ENCODE data around the gene MYO1D. TPM values are rescaled to one million over a fixed set of nuclear protein-coding genes. Genes with fewer than 3 reads are reported as not detected.

The MYO1D gene
- total RNA-seq, 1 experiment from 2014 or later: 35.7 TPM

DNA sequence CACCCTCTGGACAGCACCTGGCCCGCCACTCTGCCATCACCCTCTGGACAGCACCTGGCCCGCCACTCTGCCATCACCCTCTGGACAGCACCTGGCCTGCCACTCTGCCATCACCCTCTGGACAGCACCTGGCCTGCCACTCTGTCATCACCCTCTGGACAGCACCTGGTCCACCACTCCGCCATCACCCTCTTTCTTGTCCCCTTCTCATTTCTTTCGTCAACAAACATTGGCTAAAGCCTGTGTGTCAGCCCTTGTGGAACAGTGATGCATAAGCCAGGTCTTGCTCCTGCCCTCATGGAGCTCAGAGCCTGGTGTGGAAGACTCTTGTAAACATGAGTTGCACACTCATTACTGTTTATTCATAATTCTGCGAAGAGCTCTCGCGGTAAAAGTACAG is 358.9 kb downstream of the MYO1D start:
- CTCF ChIA-PET: no interaction called here
- RAD21 ChIA-PET (ENCODE audit: low non-redundant PET in 1 of 2, low total read pairs in 2 of 2, uncharacterized antibody in 2 of 2, unreplicated experiment in 2 of 2): no interaction called here
- Histone ChIP-seq H3K36me3 (ENCODE audit: control insufficient read depth in 1 of 2, insufficient read depth in 2 of 2, low read length in 2 of 2) (no peaks in the 10 kb centered on the region), H2AFZ (ENCODE audit: low read depth, low read length, poor library complexity, severe bottlenecking) (no peak overlapping the region), H3K9me3 (ENCODE audit: control insufficient read depth in 1 of 2, insufficient read depth in 1 of 2, low read depth in 1 of 2, low read length in 2 of 2) (no peaks in the 10 kb centered on the region), H3K27me3 (ENCODE audit: insufficient read depth, low read length) (no peaks in the 10 kb centered on the region), H3K9me2 (ENCODE audit: insufficient read depth) (no peaks in the 10 kb centered on the region), H4K20me1 (ENCODE audit: insufficient read depth) (no peaks in the 10 kb centered on the region), H3K27ac (ENCODE audit: low read depth, low read length) (no peak overlapping the region), H3K79me2 (ENCODE audit: insufficient read depth, low read length) (no peaks in the 10 kb centered on the region), H3K9ac (ENCODE audit: low read length) (no peak overlapping the region), H3K4me3 (replicated peaks in 1 of 2; ENCODE audit: low read depth in 1 of 2, low read length in 2 of 2) (no peak overlapping the region), H3K4me2 (ENCODE audit: low read length) (no peak overlapping the region), H3K4me1 (ENCODE audit: control insufficient read depth in 1 of 2, insufficient read depth in 2 of 2, low read length in 2 of 2) (peaks cover 8 to 11% of the 10 kb centered on the region in 2 experiments)
- ATAC-seq (no peak), DNase-seq (ENCODE audit: low read depth, low spot score) (no peak)
- intact Hi-C loops (cut with micrococcal nuclease): loop anchor here (10.0 kb wide), 1 partner anchor 63 kb away; no protein-coding TSS in a partner anchor
- no peak for TF ChIP-seq CEBPB (IDR thresholded peaks at IDR 0.05; ENCODE audit: low read depth)
- TF ChIP-seq ELF1 (IDR thresholded peaks at IDR 0.05; ENCODE audit: borderline replicate concordance, low read depth): no peak
- no peak for TF ChIP-seq EGR1 (IDR thresholded peaks at IDR 0.05; ENCODE audit: low read depth)
- TF ChIP-seq CBX3 (IDR thresholded peaks at IDR 0.05; ENCODE audit: low read depth): no peak
- TF ChIP-seq, protein P1, sequence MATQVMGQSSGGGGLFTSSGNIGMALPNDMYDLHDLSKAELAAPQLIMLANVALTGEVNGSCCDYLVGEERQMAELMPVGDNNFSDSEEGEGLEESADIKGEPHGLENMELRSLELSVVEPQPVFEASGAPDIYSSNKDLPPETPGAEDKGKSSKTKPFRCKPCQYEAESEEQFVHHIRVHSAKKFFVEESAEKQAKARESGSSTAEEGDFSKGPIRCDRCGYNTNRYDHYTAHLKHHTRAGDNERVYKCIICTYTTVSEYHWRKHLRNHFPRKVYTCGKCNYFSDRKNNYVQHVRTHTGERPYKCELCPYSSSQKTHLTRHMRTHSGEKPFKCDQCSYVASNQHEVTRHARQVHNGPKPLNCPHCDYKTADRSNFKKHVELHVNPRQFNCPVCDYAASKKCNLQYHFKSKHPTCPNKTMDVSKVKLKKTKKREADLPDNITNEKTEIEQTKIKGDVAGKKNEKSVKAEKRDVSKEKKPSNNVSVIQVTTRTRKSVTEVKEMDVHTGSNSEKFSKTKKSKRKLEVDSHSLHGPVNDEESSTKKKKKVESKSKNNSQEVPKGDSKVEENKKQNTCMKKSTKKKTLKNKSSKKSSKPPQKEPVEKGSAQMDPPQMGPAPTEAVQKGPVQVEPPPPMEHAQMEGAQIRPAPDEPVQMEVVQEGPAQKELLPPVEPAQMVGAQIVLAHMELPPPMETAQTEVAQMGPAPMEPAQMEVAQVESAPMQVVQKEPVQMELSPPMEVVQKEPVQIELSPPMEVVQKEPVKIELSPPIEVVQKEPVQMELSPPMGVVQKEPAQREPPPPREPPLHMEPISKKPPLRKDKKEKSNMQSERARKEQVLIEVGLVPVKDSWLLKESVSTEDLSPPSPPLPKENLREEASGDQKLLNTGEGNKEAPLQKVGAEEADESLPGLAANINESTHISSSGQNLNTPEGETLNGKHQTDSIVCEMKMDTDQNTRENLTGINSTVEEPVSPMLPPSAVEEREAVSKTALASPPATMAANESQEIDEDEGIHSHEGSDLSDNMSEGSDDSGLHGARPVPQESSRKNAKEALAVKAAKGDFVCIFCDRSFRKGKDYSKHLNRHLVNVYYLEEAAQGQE (IDR thresholded peaks at IDR 0.05; ENCODE audit: low read depth): no peak
- no peak for TF ChIP-seq RAD21 (IDR thresholded peaks at IDR 0.05; ENCODE audit: low read depth)
- TF ChIP-seq SP1 (IDR thresholded peaks at IDR 0.05; ENCODE audit: low read depth): no peak
- no peak for TF ChIP-seq TCF7L2 (IDR thresholded peaks at IDR 0.05; ENCODE audit: borderline replicate concordance, extremely low read depth, insufficient read depth, insufficient read length)
- no peak for TF ChIP-seq CTCF (IDR thresholded peaks at IDR 0.05 in 2 of 3, conservative IDR thresholded peaks at IDR 0.05 in 1 of 3; ENCODE audit: borderline replicate concordance in 1 of 3, insufficient read depth in 1 of 3, low read depth in 2 of 3, low read length in 2 of 3)
- TF ChIP-seq SIN3A (IDR thresholded peaks at IDR 0.05; ENCODE audit: low read depth): no peak
- TF ChIP-seq ATF3 (IDR thresholded peaks at IDR 0.05): no peak
- TF ChIP-seq JUND (IDR thresholded peaks at IDR 0.05): no peak
- TF ChIP-seq, protein P2, sequence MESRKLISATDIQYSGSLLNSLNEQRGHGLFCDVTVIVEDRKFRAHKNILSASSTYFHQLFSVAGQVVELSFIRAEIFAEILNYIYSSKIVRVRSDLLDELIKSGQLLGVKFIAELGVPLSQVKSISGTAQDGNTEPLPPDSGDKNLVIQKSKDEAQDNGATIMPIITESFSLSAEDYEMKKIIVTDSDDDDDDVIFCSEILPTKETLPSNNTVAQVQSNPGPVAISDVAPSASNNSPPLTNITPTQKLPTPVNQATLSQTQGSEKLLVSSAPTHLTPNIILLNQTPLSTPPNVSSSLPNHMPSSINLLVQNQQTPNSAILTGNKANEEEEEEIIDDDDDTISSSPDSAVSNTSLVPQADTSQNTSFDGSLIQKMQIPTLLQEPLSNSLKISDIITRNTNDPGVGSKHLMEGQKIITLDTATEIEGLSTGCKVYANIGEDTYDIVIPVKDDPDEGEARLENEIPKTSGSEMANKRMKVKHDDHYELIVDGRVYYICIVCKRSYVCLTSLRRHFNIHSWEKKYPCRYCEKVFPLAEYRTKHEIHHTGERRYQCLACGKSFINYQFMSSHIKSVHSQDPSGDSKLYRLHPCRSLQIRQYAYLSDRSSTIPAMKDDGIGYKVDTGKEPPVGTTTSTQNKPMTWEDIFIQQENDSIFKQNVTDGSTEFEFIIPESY (IDR thresholded peaks at IDR 0.05; ENCODE audit: extremely low read depth, insufficient replicate concordance, low read length): no peak
- TF ChIP-seq FOSL1 (IDR thresholded peaks at IDR 0.05; ENCODE audit: low read depth): no peak
- TF ChIP-seq SRF (IDR thresholded peaks at IDR 0.05; ENCODE audit: low read depth): no peak
- no peak for TF ChIP-seq POLR2AphosphoS5 (IDR thresholded peaks at IDR 0.05; ENCODE audit: low read depth, low read length)
- TF ChIP-seq, protein P3, sequence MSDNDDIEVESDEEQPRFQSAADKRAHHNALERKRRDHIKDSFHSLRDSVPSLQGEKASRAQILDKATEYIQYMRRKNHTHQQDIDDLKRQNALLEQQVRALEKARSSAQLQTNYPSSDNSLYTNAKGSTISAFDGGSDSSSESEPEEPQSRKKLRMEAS (IDR thresholded peaks at IDR 0.05): no peak
- TF ChIP-seq EZH2phosphoT487 (IDR thresholded peaks at IDR 0.05; ENCODE audit: borderline replicate concordance): no peak
- no peak for TF ChIP-seq ZNF274 (IDR thresholded peaks at IDR 0.05; ENCODE audit: low read depth, low read length)
- no TSS peak for BruUV-seq (replicated peaks)
- POLR2A ChIA-PET: no interaction called here

All from HCT116 (cell line).